Measurements from ENCODE around the gene GHR. TPM values are rescaled to one million over a fixed set of nuclear protein-coding genes. Genes with fewer than 3 reads are reported as not detected.

Gene GHR
- total and polyA plus RNA-seq, 8 donors, result 0.87 to 34.8 (median 7.8) TPM

- Histone ChIP-seq H3K36me3 (no peaks in the 10 kb centered on the region), H3K27me3 (no peaks in the 10 kb centered on the region), H3K9me3 (no peaks in the 10 kb centered on the region), H3K27ac (no peak overlapping the region), H3K4me1 (peaks cover 0 to 25% (median 2%) of the 10 kb centered on the region in 4 donors), H3K4me3 (no peak overlapping the region)
- TF ChIP-seq EP300 (IDR thresholded peaks at IDR 0.05) (no peak), POLR2A (IDR thresholded peaks at IDR 0.05) (no peak), CTCF (IDR thresholded peaks at IDR 0.05) (no peak), POLR2AphosphoS5 (IDR thresholded peaks at IDR 0.05) (no peak)
- intact Hi-C loops (cut with DNase I; ENCODE audit: low total_unique reads), result no loop called here
- DNase-seq, result no peak
- WGBS, 5 donors, result 56 to 78% (median 68%) methylated on average over 2 of the region's 2 CpGs
Measured at GRCh38 chr5:42521406-42521805, 98.2 kb downstream of the GHR start.

GRCh38 chr5:42522783-42523182 lies 99.5 kb downstream of the GHR start:
- H3K4me3 ChIP-seq, result no peak overlapping the region
- WGBS, 5 donors, result 51 to 68% (median 59%) methylated on average over 1 of the region's 1 CpG
- no peaks in the 10 kb centered on the region for H3K36me3 ChIP-seq
- intact Hi-C loops (cut with DNase I; ENCODE audit: low total_unique reads), result no loop called here
- peaks cover 0 to 11% (median 0%) of the 10 kb centered on the region in 4 donors for H3K4me1 ChIP-seq
- H3K27ac ChIP-seq, result no peak overlapping the region
- H3K9me3 ChIP-seq, result peaks cover 0 to 5% (median 0%) of the 10 kb centered on the region in 4 donors
- no peaks in the 10 kb centered on the region for H3K27me3 ChIP-seq
- no peak for TF ChIP-seq POLR2A (IDR thresholded peaks at IDR 0.05)
- TF ChIP-seq CTCF (IDR thresholded peaks at IDR 0.05), result no peak
- TF ChIP-seq POLR2AphosphoS5 (IDR thresholded peaks at IDR 0.05), result no peak
- no peak for TF ChIP-seq EP300 (IDR thresholded peaks at IDR 0.05)
- no peak for DNase-seq

GRCh38 chr5:42526179-42526578 lies 102.9 kb downstream of the GHR start:
- WGBS, 5 donors, result 86 to 95% (median 89%) methylated on average over 1 of the region's 1 CpG

GRCh38 chr5:42531611-42532010 lies 108.4 kb downstream of the GHR start:
- Histone ChIP-seq H3K4me3 (no peak overlapping the region), H3K9me3 (peaks cover 0 to 12% (median 4%) of the 10 kb centered on the region in 4 donors), H3K4me1 (no peaks in the 10 kb centered on the region), H3K27ac (no peak overlapping the region), H3K27me3 (no peaks in the 10 kb centered on the region), H3K36me3 (no peaks in the 10 kb centered on the region)
- intact Hi-C loops (cut with DNase I; ENCODE audit: low total_unique reads), result no loop called here
- WGBS, 5 donors, result 66 to 85% (median 83%) methylated on average over 2 of the region's 2 CpGs
- no peak for TF ChIP-seq EP300 (IDR thresholded peaks at IDR 0.05)
- no peak for TF ChIP-seq CTCF (IDR thresholded peaks at IDR 0.05)
- no peak for TF ChIP-seq POLR2AphosphoS5 (IDR thresholded peaks at IDR 0.05)
- no peak for TF ChIP-seq POLR2A (IDR thresholded peaks at IDR 0.05)
- DNase-seq, result no peak

More at GRCh38 chr5:42526179-42526578, 102.9 kb downstream of the GHR start:
- DNase-seq, result no peak
- intact Hi-C loops (cut with DNase I; ENCODE audit: low total_unique reads), result no loop called here
- Histone ChIP-seq H3K36me3 (no peaks in the 10 kb centered on the region), H3K9me3 (peaks cover 0 to 6% (median 0%) of the 10 kb centered on the region in 4 donors), H3K4me3 (no peak overlapping the region), H3K27ac (no peak overlapping the region), H3K4me1 (no peaks in the 10 kb centered on the region), H3K27me3 (no peaks in the 10 kb centered on the region)
- TF ChIP-seq POLR2A (IDR thresholded peaks at IDR 0.05) (no peak), CTCF (IDR thresholded peaks at IDR 0.05) (no peak), POLR2AphosphoS5 (IDR thresholded peaks at IDR 0.05) (no peak), EP300 (IDR thresholded peaks at IDR 0.05) (no peak)

Measured in stomach (tissue), 9 donors.